ENCODE measurements around the gene GUCY2D. TPM values are rescaled to one million over a fixed set of nuclear protein-coding genes. Genes with fewer than 3 reads are reported as not detected.
"Not testable (repeated sequence)": the region's sequence is repeated elsewhere in the genome, so short reads cannot be mapped to it uniquely, and the experiment has no call there.

The GUCY2D gene
- not detected in 2 replicates for total RNA-seq (2014; rRNA removed; shearing (Covaris generic); ENCODE audit: low replicate concordance)

- no peak for DNase-seq
- Histone ChIP-seq H3K9me2 (replicated peaks; ENCODE audit: insufficient read depth, low read length) (no peaks in the 10 kb centered on the region), H3K27ac (ENCODE audit: low read length) (no peak within 1 kb of the TSS), H3K36me3 (ENCODE audit: insufficient read depth, low read length) (no peaks in the 10 kb centered on the region), H3K79me2 (ENCODE audit: low read length) (no peaks in the 10 kb centered on the region), H3K9me3 (ENCODE audit: low read length) (no peaks in the 10 kb centered on the region), H3K4me1 (ENCODE audit: low read length) (peaks cover 12% of the 10 kb centered on the region), H4K20me1 (ENCODE audit: insufficient read depth, low read depth, low read length) (no peaks in the 10 kb centered on the region), H2AFZ (ENCODE audit: low read length) (peak within 1 kb of the TSS; percentile 86; the same call in 1 of the 2 replicates), H3K9ac (ENCODE audit: low read length) (peak within 1 kb of the TSS; percentile 48), H3K27me3 (ENCODE audit: low read length) (no peaks in the 10 kb centered on the region), H3K4me2 (ENCODE audit: low read depth, low read length, poor library complexity, severe bottlenecking) (peak within 1 kb of the TSS; percentile 54), H3K4me3 (ENCODE audit: low read length) (peak within 1 kb of the TSS; percentile 49; the same call in 1 of the 2 replicates)
These were observed at the start of gene GUCY2D for GRCh38 chr17:8001976-8002720. Gene GUCY2D, plus strand, starts transcription at chr17:8002615. Its CDS starts 433 bp downstream, at chr17:8003048.

- not testable (repeated sequence) for H3K27ac ChIP-seq (ENCODE audit: low read length); H3K4me2 ChIP-seq (ENCODE audit: low read depth, low read length, poor library complexity, severe bottlenecking); DNase-seq; H3K9me3 ChIP-seq (ENCODE audit: low read length); H3K9me2 ChIP-seq (replicated peaks; ENCODE audit: insufficient read depth, low read length); H4K20me1 ChIP-seq (ENCODE audit: insufficient read depth, low read depth, low read length); H3K4me1 ChIP-seq (ENCODE audit: low read length); H3K9ac ChIP-seq (ENCODE audit: low read length); H3K27me3 ChIP-seq (ENCODE audit: low read length); H3K79me2 ChIP-seq (ENCODE audit: low read length); H3K4me3 ChIP-seq (ENCODE audit: low read length); H2AFZ ChIP-seq (ENCODE audit: low read length)
- peaks cover 14% of the 10 kb centered on the region for H3K36me3 ChIP-seq (ENCODE audit: insufficient read depth, low read length)
These were observed 49.1 kb upstream of the GUCY2D start for GRCh38 chr17:7953266-7953665.

- no peaks in the 10 kb centered on the region for H3K4me1 ChIP-seq (ENCODE audit: low read length)
- H3K27ac ChIP-seq (ENCODE audit: low read length), result no peak overlapping the region
- H3K4me2 ChIP-seq (ENCODE audit: low read depth, low read length, poor library complexity, severe bottlenecking), result no peak overlapping the region
- no peaks in the 10 kb centered on the region for H3K79me2 ChIP-seq (ENCODE audit: low read length)
- H3K4me3 ChIP-seq (ENCODE audit: low read length), result no peak overlapping the region
- DNase-seq, result no peak
- H3K36me3 ChIP-seq (ENCODE audit: insufficient read depth, low read length), result no peaks in the 10 kb centered on the region
- peaks cover 2% of the 10 kb centered on the region; the same call in 1 of the 2 replicates for H3K27me3 ChIP-seq (ENCODE audit: low read length)
- no peak overlapping the region for H2AFZ ChIP-seq (ENCODE audit: low read length)
- no peak overlapping the region for H3K9ac ChIP-seq (ENCODE audit: low read length)
- no peaks in the 10 kb centered on the region for H4K20me1 ChIP-seq (ENCODE audit: insufficient read depth, low read depth, low read length)
- no peaks in the 10 kb centered on the region for H3K9me2 ChIP-seq (replicated peaks; ENCODE audit: insufficient read depth, low read length)
- H3K9me3 ChIP-seq (ENCODE audit: low read length), result no peaks in the 10 kb centered on the region
These were observed 46.8 kb upstream of the GUCY2D start for GRCh38 chr17:7955414-7956227.

- H3K27ac ChIP-seq (ENCODE audit: low read length), result no peak overlapping the region
- H2AFZ ChIP-seq (ENCODE audit: low read length), result no peak overlapping the region
- no peaks in the 10 kb centered on the region for H3K9me3 ChIP-seq (ENCODE audit: low read length)
- no peaks in the 10 kb centered on the region for H3K9me2 ChIP-seq (replicated peaks; ENCODE audit: insufficient read depth, low read length)
- H3K36me3 ChIP-seq (ENCODE audit: insufficient read depth, low read length), result no peaks in the 10 kb centered on the region
- H3K9ac ChIP-seq (ENCODE audit: low read length), result no peak overlapping the region
- H3K79me2 ChIP-seq (ENCODE audit: low read length), result no peaks in the 10 kb centered on the region
- DNase-seq, result no peak
- no peak overlapping the region for H3K4me2 ChIP-seq (ENCODE audit: low read depth, low read length, poor library complexity, severe bottlenecking)
- no peaks in the 10 kb centered on the region for H3K4me1 ChIP-seq (ENCODE audit: low read length)
- H4K20me1 ChIP-seq (ENCODE audit: insufficient read depth, low read depth, low read length), result no peaks in the 10 kb centered on the region
- no peak overlapping the region for H3K4me3 ChIP-seq (ENCODE audit: low read length)
- peaks cover 2% of the 10 kb centered on the region; the same call in 1 of the 2 replicates for H3K27me3 ChIP-seq (ENCODE audit: low read length)
These were observed 46.0 kb upstream of the GUCY2D start for GRCh38 chr17:7956228-7956965.

- H3K9me2 ChIP-seq (replicated peaks; ENCODE audit: insufficient read depth, low read length), result no peaks in the 10 kb centered on the region
- H3K27ac ChIP-seq (ENCODE audit: low read length), result no peak overlapping the region
- no peaks in the 10 kb centered on the region for H3K79me2 ChIP-seq (ENCODE audit: low read length)
- DNase-seq, result no peak
- H2AFZ ChIP-seq (ENCODE audit: low read length), result no peak overlapping the region
- peaks cover 2% of the 10 kb centered on the region; the same call in 1 of the 2 replicates for H3K27me3 ChIP-seq (ENCODE audit: low read length)
- no peak overlapping the region for H3K4me2 ChIP-seq (ENCODE audit: low read depth, low read length, poor library complexity, severe bottlenecking)
- no peaks in the 10 kb centered on the region for H3K4me1 ChIP-seq (ENCODE audit: low read length)
- H4K20me1 ChIP-seq (ENCODE audit: insufficient read depth, low read depth, low read length), result no peaks in the 10 kb centered on the region
- no peaks in the 10 kb centered on the region for H3K36me3 ChIP-seq (ENCODE audit: insufficient read depth, low read length)
- H3K9ac ChIP-seq (ENCODE audit: low read length), result no peak overlapping the region
- H3K4me3 ChIP-seq (ENCODE audit: low read length), result no peak overlapping the region
- H3K9me3 ChIP-seq (ENCODE audit: low read length), result no peaks in the 10 kb centered on the region
These were observed 42.7 kb upstream of the GUCY2D start for GRCh38 chr17:7959503-7960253.

- Histone ChIP-seq H3K4me3 (ENCODE audit: low read length) (no peak overlapping the region), H2AFZ (ENCODE audit: low read length) (no peak overlapping the region), H3K4me1 (ENCODE audit: low read length) (no peaks in the 10 kb centered on the region), H3K9me2 (replicated peaks; ENCODE audit: insufficient read depth, low read length) (no peaks in the 10 kb centered on the region), H3K9ac (ENCODE audit: low read length) (no peak overlapping the region), H3K36me3 (ENCODE audit: insufficient read depth, low read length) (no peaks in the 10 kb centered on the region), H3K4me2 (ENCODE audit: low read depth, low read length, poor library complexity, severe bottlenecking) (no peak overlapping the region), H4K20me1 (ENCODE audit: insufficient read depth, low read depth, low read length) (no peaks in the 10 kb centered on the region), H3K27ac (ENCODE audit: low read length) (no peak overlapping the region), H3K27me3 (ENCODE audit: low read length) (peaks cover 2% of the 10 kb centered on the region; the same call in 1 of the 2 replicates), H3K9me3 (ENCODE audit: low read length) (no peaks in the 10 kb centered on the region), H3K79me2 (ENCODE audit: low read length) (no peaks in the 10 kb centered on the region)
- no peak for DNase-seq
These were observed 41.0 kb upstream of the GUCY2D start for GRCh38 chr17:7961421-7961820.

- Histone ChIP-seq H3K9me2 (replicated peaks; ENCODE audit: insufficient read depth, low read length) (no peaks in the 10 kb centered on the region), H3K4me2 (ENCODE audit: low read depth, low read length, poor library complexity, severe bottlenecking) (no peak overlapping the region), H3K27me3 (ENCODE audit: low read length) (no peaks in the 10 kb centered on the region), H4K20me1 (ENCODE audit: insufficient read depth, low read depth, low read length) (no peaks in the 10 kb centered on the region), H3K4me3 (ENCODE audit: low read length) (no peak overlapping the region), H3K4me1 (ENCODE audit: low read length) (peaks cover 12% of the 10 kb centered on the region), H3K79me2 (ENCODE audit: low read length) (no peaks in the 10 kb centered on the region), H3K9ac (ENCODE audit: low read length) (no peak overlapping the region), H3K27ac (ENCODE audit: low read length) (no peak overlapping the region), H3K36me3 (ENCODE audit: insufficient read depth, low read length) (no peaks in the 10 kb centered on the region), H3K9me3 (ENCODE audit: low read length) (no peaks in the 10 kb centered on the region), H2AFZ (ENCODE audit: low read length) (no peak overlapping the region)
- DNase-seq, result no peak
These were observed 34.7 kb upstream of the GUCY2D start for GRCh38 chr17:7967751-7968150.

Measured in Karpas-422 (cell line).